ENCODE measurements around the gene OR11A1.
"Not testable (repeated sequence)": the region's sequence is repeated elsewhere in the genome, so short reads cannot be mapped to it uniquely, and the experiment has no call there.

OR11A1 gene

GRCh38 chr6:29477923-29478450 lies 21.1 kb upstream of the OR11A1 start:
- no peak for FAIRE-seq

GRCh38 chr6:29474996-29475395 lies 18.1 kb upstream of the OR11A1 start:
- no peak for FAIRE-seq

GRCh38 chr6:29466241-29466640 lies 9.4 kb upstream of the OR11A1 start:
- FAIRE-seq: no peak

- FAIRE-seq: no peak
Measured at GRCh38 chr6:29465801-29466200, 8.9 kb upstream of the OR11A1 start.

GRCh38 chr6:29465279-29465678 lies 8.4 kb upstream of the OR11A1 start:
- FAIRE-seq: no peak

GRCh38 chr6:29462022-29462421 lies 5.2 kb upstream of the OR11A1 start:
- no peak for FAIRE-seq

- no peak for FAIRE-seq
Measured at GRCh38 chr6:29461021-29461814, 4.3 kb upstream of the OR11A1 start.

- no peak for FAIRE-seq
Measured at GRCh38 chr6:29451471-29452193, 5.2 kb downstream of the OR11A1 start.

- no peak for FAIRE-seq
Measured at GRCh38 chr6:29447670-29448069, 9.2 kb downstream of the OR11A1 start.

GRCh38 chr6:29444031-29444430 lies 12.8 kb downstream of the OR11A1 start:
- FAIRE-seq: not testable (repeated sequence)

GRCh38 chr6:29442719-29443118 lies 14.2 kb downstream of the OR11A1 start:
- FAIRE-seq: no peak

- FAIRE-seq: no peak
Measured at GRCh38 chr6:29439006-29439405, 17.9 kb downstream of the OR11A1 start, which contains the start of gene OR10C1. OR10C1 (plus strand) TSS chr6:29439306; CDS start chr6:29440016, 710 bp downstream.

- FAIRE-seq: not testable (repeated sequence)
Measured at GRCh38 chr6:29436730-29437129, 20.1 kb downstream of the OR11A1 start.

GRCh38 chr6:29426654-29427053 lies 30.2 kb downstream of the OR11A1 start:
- no peak for FAIRE-seq

- FAIRE-seq: no peak
Measured at GRCh38 chr6:29425075-29425474, 31.8 kb downstream of the OR11A1 start.

- FAIRE-seq: no peak
Measured at GRCh38 chr6:29424575-29424974, 32.3 kb downstream of the OR11A1 start.

GRCh38 chr6:29424168-29424567 lies 32.7 kb downstream of the OR11A1 start:
- no peak for FAIRE-seq

- FAIRE-seq: no peak
Measured at GRCh38 chr6:29419516-29419915, 37.4 kb downstream of the OR11A1 start.

GRCh38 chr6:29414588-29414987 lies 42.3 kb downstream of the OR11A1 start, which contains the start of gene OR12D1:
OR12D1 (plus strand) TSS chr6:29414928.
- no peak for FAIRE-seq

GRCh38 chr6:29403801-29404200 lies 53.1 kb downstream of the OR11A1 start:
- no peak for FAIRE-seq

GRCh38 chr6:29399525-29399924 lies 57.3 kb downstream of the OR11A1 start:
- no peak for FAIRE-seq

GRCh38 chr6:29395331-29395730 lies 61.5 kb downstream of the OR11A1 start, which contains the start of gene OR12D2:
OR12D2 (plus strand) TSS chr6:29395631; CDS start chr6:29396700, 1,069 bp downstream.
- FAIRE-seq: no peak

GRCh38 chr6:29388533-29388932 lies 68.3 kb downstream of the OR11A1 start:
- no peak for FAIRE-seq

GRCh38 chr6:29376003-29376402 lies 80.9 kb downstream of the OR11A1 start:
- FAIRE-seq: no peak
